ENCODE data around the gene MRPL36.

The MRPL36 gene

DNA sequence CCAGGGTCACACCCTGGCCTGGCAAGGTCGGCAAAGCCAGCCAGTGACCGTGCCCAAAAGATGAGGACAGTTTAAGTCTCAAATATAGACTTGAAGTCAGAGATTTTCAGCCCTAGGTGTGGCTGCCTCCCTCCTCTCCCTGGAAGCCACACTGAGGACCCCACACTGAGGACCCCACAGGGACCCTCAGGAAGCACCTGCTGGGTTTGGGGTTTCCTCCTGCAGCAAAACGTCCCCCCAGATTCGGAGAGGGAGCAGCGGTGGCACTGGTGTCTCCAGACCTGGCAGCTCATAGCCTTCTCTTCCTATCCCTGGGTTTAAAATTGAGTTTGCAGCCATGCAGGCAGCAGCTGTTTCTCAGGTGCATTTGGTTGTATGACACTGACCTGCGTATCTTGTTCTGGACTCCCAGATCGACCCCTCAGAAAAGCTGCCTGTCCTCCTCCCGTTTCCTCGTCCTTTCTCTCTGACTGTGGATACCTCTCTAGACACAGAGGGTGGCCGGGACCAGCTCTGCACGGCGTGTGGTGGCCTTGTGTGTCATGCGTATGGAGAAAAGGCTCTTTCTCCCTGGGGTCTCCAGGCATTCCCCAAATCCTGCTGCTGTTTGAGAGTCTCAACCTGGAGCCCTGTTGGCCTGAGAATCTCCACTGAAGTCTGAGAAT lies 36.6 kb downstream of the MRPL36 start:
- no peak for DNase-seq

DNA sequence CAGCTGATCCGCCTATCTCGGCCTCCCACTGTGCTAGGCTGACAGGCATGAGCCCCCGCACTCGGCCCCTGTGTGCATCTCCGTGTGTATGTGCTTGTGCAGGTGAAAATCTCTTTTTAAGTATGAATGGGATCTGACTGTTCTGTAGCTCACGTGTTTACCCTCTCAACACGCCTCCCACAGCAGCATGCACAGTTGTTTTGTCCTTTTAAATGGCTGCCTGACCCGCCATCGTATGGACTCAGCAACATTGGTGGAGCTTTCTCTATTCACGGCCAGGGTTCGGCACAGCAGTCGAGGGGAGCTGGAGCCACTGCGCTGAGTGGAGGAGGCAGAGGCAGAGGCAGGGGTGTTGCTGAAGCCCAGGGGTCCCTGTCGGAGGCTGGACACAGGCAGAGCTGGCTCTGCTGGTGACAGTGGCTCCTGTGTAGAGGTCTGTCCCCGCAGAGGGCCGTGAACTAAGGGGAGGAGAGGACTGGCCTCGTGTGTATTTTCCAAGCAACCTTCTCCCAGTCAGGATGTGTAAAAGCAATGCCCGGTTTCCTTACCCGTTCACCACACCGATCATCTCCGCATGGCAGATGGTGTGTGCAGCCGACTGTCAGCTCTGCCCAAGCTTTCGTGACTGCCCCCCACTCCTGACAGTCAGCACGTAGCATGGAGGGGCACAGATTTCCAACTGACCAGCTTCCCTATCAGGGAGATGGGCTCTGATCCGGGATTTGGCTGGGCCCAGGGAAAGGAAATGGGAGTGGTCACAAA lies 37.3 kb downstream of the MRPL36 start:
- no peak for DNase-seq

GRCh38 chr5:1761453-1761755 lies 38.2 kb downstream of the MRPL36 start:
- no peak for DNase-seq

DNA sequence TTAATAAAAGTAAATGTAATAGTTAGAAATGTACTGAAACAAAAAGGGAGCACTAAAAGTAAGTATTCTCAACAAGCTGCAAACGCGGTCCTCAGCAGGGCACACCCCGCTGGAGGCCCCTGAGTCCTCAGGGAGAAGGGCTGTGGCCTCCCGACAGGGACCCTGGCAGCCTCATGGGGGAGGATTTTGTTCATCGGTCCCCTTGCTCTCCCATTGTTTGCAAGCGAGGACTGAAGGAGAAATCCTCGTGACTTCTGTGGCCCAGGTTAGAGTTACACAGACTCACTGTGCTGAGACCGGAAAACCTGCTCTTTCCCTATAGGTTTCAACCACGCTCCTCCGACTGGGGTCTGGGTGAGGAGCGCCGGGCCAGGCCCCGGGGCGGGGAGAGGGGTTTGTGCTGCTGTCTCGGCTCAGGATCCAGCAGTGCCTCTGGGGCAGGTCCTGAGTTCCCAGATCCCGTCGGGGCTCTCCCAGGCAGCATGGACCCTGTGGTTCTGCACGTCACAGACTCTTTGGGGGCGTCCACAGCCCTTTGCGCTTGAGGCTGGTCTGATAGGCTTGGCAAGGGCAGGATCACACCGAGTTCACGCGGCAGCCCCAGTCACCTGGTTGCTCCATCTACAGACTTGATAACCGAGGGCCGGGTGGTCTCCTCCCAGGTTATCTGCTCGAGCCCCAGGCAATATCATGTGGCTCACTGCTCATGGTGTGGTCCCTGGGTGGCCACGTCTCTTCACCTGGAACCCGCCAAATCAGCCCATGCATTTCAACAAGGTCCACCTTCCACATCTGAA lies 38.8 kb downstream of the MRPL36 start:
- DNase-seq = no peak

GRCh38 chr5:1760231-1760630 lies 39.4 kb downstream of the MRPL36 start:
- DNase-seq = no peak

- no peak for DNase-seq
Observed at GRCh38 chr5:1759378-1759970, 40.2 kb downstream of the MRPL36 start.

DNA sequence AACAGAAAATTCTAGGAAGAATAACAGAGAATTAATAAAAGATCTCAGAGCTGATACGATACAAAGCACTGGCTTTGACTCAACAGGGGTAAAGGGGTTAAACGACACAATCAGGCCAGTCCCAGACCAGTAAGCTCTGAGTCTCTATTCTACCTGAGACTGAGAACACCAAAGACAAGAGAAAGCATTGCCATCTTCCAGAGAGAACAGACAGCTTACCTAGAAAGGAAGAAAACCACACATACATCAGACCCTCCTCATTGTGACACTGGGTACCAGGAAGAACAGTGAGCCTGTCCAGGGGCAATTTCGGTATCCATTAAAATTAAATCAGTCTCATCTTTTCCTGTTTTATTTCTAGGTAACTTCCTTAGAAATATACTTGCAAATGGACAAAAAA lies 41.1 kb downstream of the MRPL36 start:
- DNase-seq = no peak

DNA sequence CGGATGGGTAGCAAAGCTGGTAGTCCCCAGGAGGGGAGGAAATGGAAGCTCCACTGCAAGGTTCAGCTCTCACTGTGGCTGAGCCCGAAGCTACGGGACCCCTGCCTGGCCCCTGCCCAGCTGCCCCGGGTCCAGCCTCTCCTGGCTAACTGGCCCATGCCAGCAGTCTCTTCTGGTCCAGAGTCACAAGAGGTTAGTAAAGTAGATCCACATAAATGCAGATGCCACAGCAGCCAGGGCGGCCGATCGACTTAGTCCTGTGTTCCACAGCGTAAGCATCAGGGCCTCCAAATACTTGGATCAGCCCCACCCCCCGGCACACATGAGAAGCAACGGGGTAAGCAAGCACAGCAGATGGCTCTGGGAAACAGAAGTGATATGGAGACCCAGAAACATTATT lies 42.1 kb downstream of the MRPL36 start:
- no peak for DNase-seq

DNA sequence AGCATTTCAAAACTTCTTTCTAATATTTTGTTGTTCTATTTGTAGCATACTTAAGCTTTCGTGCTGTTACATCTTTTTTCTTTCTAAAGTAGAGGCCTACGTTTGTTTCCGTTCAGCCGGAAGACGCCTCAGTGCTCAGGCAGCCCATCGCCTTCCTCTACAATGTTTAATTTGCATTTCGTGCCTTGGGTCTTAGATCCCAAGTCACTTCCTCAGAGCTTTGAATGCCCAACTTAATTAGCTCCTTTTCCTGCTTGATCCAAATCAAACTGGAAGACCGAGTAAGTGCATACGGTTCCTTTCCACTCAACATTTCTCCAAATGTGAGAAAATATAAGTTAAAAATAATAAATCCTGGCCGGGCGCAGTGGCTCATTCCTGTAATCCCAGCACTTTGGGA lies 43.2 kb downstream of the MRPL36 start:
- no peak for DNase-seq

DNA sequence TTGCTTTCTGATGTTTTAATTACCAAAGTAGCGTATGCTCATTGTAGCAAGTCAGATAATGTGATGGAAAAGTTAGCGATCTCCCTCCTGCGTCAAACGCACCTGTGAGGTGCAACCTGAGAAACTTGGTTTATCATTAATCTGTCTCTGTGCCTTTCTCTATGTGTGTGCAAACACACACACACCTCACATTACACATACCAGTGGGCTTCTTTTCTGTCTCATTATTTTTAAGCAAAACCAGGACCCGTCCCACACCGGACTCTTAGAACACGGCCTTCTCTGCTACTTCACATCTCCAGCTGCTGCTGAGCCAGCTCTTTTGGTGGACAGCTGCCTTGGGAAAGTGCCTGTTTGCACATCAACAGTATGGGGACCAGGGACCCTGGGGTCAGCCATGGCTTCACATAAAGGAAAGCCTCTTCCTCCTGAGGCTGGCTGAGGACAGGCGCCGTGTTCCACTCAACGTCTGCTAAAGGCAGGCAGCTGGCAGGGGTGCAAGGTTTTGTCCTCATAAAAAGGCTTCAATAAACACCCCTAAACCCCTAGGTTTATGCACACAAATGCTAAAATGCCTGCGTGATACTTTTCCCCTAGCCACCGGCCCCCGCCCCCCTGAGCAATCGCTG lies 44.2 kb downstream of the MRPL36 start:
- no peak for DNase-seq

GRCh38 chr5:1754531-1755220 lies 45.0 kb downstream of the MRPL36 start:
- no peak for DNase-seq

DNA sequence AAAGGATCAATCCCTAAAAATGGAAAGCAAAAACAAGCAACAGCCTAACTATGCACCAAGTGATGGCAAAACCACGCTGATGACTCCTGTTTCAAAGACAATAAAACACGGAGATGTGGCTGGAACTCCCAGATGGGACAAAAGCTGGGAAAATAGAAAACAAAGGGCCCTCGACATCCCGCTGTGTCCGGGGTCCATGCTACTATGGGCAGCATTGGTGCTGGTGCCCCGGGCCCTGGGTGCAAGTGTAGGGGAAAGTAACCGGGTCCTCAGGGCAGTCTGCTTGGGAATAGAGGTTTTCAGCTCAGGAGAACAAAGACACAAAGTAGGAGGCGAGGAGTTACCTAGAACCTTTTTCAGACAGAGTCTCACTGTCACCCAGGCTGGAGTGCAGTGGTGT lies 46.1 kb downstream of the MRPL36 start:
- DNase-seq = no peak

GRCh38 chr5:1752881-1753280 lies 46.8 kb downstream of the MRPL36 start:
- DNase-seq = no peak

- no peak for DNase-seq
Observed at GRCh38 chr5:1751864-1752822, 47.5 kb downstream of the MRPL36 start.

GRCh38 chr5:1751026-1751863 lies 48.4 kb downstream of the MRPL36 start:
- DNase-seq = no peak

- DNase-seq = no peak
Observed at GRCh38 chr5:1750469-1750868, 49.2 kb downstream of the MRPL36 start.

DNA sequence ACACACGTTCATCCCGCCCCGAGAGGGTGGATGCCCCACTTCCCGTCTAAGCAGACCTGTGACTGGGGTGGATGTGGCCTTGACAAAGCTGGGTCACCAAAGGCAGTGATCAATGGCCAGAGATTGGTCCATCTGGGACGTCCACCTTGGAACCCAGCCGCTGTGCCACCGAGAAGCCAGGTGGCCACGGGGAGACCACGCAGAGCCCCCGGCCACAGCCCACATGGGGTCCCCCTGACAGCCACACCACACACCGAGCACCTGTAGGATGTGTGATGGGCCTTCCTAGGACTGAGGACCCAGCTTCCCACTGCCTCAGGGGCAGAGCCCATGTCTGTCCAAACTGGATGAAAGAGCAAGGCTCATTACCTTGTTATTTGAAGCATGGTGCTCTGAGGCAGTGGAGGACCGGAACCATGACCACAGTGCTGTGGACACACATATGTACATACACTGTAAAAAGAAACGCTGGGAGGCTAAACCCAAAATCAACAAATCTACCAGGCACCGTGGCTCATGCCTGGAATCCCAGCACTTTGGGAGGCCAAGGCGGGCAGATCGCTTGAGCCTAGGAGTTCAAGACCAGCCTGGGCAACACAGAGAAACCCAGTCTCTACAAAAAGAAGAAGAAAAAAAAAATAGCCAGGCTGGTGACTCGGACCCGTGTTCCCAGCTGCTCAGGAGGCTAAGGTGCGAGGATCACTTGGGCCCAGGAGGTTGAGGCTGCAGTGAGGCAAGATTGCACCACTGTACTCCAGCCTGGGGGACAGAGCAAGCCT lies 50.1 kb downstream of the MRPL36 start:
- no peak for DNase-seq

DNA sequence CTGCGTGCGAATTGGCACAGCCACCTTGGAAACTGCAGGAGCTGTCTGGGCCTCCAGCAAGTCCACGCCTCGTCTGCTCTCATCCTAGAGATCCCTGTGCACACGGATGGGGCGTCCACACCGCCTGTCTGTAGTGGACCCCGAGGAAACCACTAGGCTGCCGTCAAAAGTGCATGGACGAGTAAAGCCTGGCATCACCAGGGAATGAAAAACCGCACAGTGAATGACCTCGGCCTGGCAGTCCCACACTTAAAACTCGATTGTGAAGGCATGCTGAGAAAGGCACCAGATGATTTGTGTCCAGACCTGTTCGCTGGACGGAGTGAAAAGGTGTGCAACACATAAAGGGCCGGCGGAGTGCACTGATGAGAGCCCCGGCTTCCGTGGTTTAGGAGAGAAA lies 50.8 kb downstream of the MRPL36 start:
- DNase-seq = no peak

Data from NCI-H2029 (cell line).